Upper lobe of left lung (tissue), 4 donors: ENCODE results near the gene STX1A.

Experiments
- CTCF ChIP-seq, 6 experiments: fragments of 450-650 bp in 4 of 6; fragments of 200-600 bp in 2 of 6; sonication (generic) in 2 of 6; IDR thresholded peaks; one replicate each; pipeline ENCODE4 v1.5.1; 2016 to 2019; ENCODE audit warnings: antibody characterized with exemption in 6 of 6
- POLR2A ChIP-seq, 4 donors: fragments of 450-650 bp; IDR thresholded peaks; one replicate each; pipeline ENCODE4 v1.5.1; 2016 to 2017; ENCODE audit warnings: antibody characterized with exemption in 4 of 4, mild to moderate bottlenecking in 2 of 4

DNA sequence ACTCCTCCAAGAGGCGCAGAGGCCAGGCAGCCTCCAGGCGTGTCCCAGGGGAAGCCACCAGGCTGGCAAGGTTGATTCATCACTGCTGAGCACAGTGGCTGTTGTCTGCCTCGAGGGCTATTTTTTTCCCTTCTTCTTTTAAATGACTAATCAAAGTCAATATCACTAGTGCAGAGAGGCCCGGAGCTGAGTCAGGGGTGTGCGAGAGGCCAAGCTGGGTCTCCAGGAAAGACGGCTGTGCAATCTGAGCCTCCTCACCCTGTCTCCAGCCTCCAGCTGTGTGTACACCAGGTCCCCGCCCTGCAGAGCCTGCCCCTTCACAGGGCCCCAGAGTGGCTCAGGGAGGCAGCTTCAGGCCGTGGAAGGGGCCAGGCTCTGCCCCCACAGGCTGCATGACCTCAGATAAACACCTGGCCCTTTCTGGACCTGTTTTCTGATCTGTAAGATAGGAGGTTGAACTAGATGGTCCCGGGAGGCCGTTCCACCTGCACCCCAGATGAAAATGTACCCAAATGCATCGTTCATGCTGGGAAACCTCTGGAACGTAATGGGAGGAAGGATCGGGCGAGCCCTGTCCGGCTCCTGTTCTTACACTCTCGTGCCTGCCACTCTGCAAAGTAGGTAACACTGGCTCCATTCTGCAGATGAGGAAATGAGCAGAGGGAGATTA is 3.7 kb downstream of the STX1A start:
- TF ChIP-seq CTCF (IDR thresholded peaks at IDR 0.05) (no peak), POLR2A (IDR thresholded peaks at IDR 0.05) (no peak)
